ENCODE results near the gene SF1. TPM values are rescaled to one million over a fixed set of nuclear protein-coding genes. Genes with fewer than 3 reads are reported as not detected.

The SF1 gene
- total and polyA plus RNA-seq, 2 of the 8 experiments (the other 6 are each of a cell fraction or from before 2014, with no cell fraction given): 72.7 to 353 TPM

DNA sequence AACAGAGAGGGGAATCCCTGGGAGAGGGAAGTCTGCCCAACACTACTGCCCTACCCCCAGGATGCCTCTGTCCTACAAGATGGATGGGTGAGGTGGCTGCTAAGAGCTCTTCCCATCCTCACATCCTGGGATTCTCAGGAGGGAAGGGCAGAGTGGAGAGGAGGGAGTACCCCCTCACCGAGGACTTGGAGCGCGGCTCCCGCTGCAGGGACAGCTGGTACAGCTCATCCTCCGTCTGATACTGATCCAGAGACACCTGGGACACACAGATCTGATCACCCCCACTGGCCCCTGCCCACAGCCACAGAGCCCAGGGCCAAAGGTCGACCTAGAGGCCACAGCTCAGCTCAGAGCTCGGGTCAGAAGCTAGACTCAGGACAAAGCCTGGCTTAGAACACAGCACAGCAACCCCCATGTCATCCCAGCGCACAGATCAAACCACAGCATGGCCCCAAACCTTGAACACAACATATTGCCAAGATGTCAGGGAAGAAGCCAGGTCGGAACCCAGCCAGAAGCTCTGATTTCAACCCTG is 42.5 kb downstream of the SF1 start:
- H4K5ac ChIP-seq (ENCODE audit: insufficient read length, low read depth, low read length): no peak overlapping the region
- no peak overlapping the region for H3K14ac ChIP-seq (ENCODE audit: insufficient read length)
- H3K4ac ChIP-seq (replicated peaks; ENCODE audit: insufficient read length, low read depth, low read length): no peak overlapping the region
- CTCF ChIA-PET (ENCODE audit: partially characterized antibody): interaction anchor here (0.6 to 23.7 kb wide), 9 partner anchors 9 to 1345 kb away, joined by 3 to 376 read pairs (median 9); partner anchors contain the start of genes PYGM and RASGRP2
- 96% methylated on average over 9 of the region's 9 CpGs; no CpG with 5 or more reads in 1 of the 2 experiments for WGBS, 2 experiments (ENCODE audit: extremely low coverage in 1 of 2, insufficient coverage in 1 of 2, insufficient read length in 1 of 2, insufficient replicate concordance in 2 of 2, low coverage in 1 of 2, low lambda C conversion rate in 2 of 2, missing lambda C conversion rate in 1 of 2)
- no peak for FAIRE-seq
- H2BK15ac ChIP-seq (ENCODE audit: low read length): no peak overlapping the region
- H4K91ac ChIP-seq (replicated peaks; ENCODE audit: insufficient read length, low read length): no peak overlapping the region
- H3K18ac ChIP-seq (ENCODE audit: extremely low read depth, low read length): no peak overlapping the region
- no peak overlapping the region for H4K8ac ChIP-seq (ENCODE audit: extremely low read depth, insufficient read depth, low read length)
- no peak for DNase-seq (ENCODE audit: low read depth in 1 of 2, low spot score in 2 of 2)
- no peaks in the 10 kb centered on the region; the same call in 1 of the 2 replicates for H3K79me1 ChIP-seq (ENCODE audit: low read depth, low read length)
- H3K9ac ChIP-seq (replicated peaks in 1 of 4; ENCODE audit: extremely low read depth in 1 of 4, low read depth in 3 of 4, low read length in 3 of 4): no peak overlapping the region
- H3K23me2 ChIP-seq (ENCODE audit: low read depth, low read length): no peaks in the 10 kb centered on the region; the same call in 1 of the 2 replicates
- no peak overlapping the region; the same call in 1 of the 2 replicates for H2BK5ac ChIP-seq (ENCODE audit: low read depth, low read length)
- H3K23ac ChIP-seq (ENCODE audit: insufficient read length): no peak overlapping the region
- H3K4me2 ChIP-seq (ENCODE audit: insufficient read depth in 1 of 2, low read depth in 2 of 2, low read length in 2 of 2): no peak overlapping the region
- H2AFZ ChIP-seq (ENCODE audit: low read length): no peak overlapping the region
- no peak overlapping the region for H2BK20ac ChIP-seq (ENCODE audit: low read length)
- H3K56ac ChIP-seq (replicated peaks; ENCODE audit: insufficient read length, low read depth, low read length): no peak overlapping the region
- H3K27ac ChIP-seq (ENCODE audit: low read depth, low read length): no peak overlapping the region
- no peaks in the 10 kb centered on the region for H3K9me3 ChIP-seq (ENCODE audit: insufficient read depth in 2 of 2, low read depth in 1 of 2, low read length in 1 of 2)
- H3K4me1 ChIP-seq (replicated peaks in 1 of 4; ENCODE audit: control insufficient read depth in 3 of 4, insufficient read depth in 4 of 4, low read length in 3 of 4): peaks cover under 1 to 15% (median 10%) of the 10 kb centered on the region in 4 experiments
- POLR2A ChIA-PET (ENCODE audit: partially characterized antibody): interaction anchor here (0.6 to 42.9 kb wide), 6 partner anchors 9 to 76 kb away, joined by 3 to 1087 read pairs (median 4); partner anchors contain the start of genes PYGM and SF1
- H2BK120ac ChIP-seq (replicated peaks; ENCODE audit: low read depth, low read length): no peak overlapping the region
- no peaks in the 10 kb centered on the region; a peak in 2 of 7 replicates for H3K27me3 ChIP-seq (replicated peaks in 1 of 4; ENCODE audit: control insufficient read depth in 3 of 4, extremely low read depth in 1 of 4, insufficient read depth in 3 of 4, low read length in 3 of 4)
- H4K20me1 ChIP-seq (replicated peaks in 1 of 2; ENCODE audit: control insufficient read depth in 1 of 2, insufficient read depth in 2 of 2, low read length in 2 of 2): no peaks in the 10 kb centered on the region
- 0 out of 2 replicates have a peak overlapping the region, but pooled peaks have one; percentile 17 for H2BK12ac ChIP-seq (ENCODE audit: low read depth, low read length)
- H2AK5ac ChIP-seq (ENCODE audit: low read depth, low read length): no peak overlapping the region
- H3K4me3 ChIP-seq (ENCODE audit: extremely low read depth in 1 of 4, insufficient read depth in 2 of 4, low read depth in 3 of 4, low read length in 4 of 4): no peak overlapping the region
- no peaks in the 10 kb centered on the region for H3K79me2 ChIP-seq (ENCODE audit: control insufficient read depth in 1 of 2, insufficient read depth in 2 of 2, low read length in 2 of 2)
- H3K36me3 ChIP-seq (ENCODE audit: control insufficient read depth in 2 of 4, insufficient read depth in 4 of 4, low read length in 3 of 4): 0 out of 8 replicates have a peak, but pooled peaks cover 0 to 4% (median 0%) of the 10 kb centered on the region in 4 experiments
- no peak for TF ChIP-seq CREB1 (IDR thresholded peaks at IDR 0.05)
- no peak for TF ChIP-seq EZH2 (IDR thresholded peaks at IDR 0.05; ENCODE audit: low read depth, low read length, severe bottlenecking)
- TF ChIP-seq SP2 (IDR thresholded peaks at IDR 0.05; ENCODE audit: low read length): no peak
- no peak for TF ChIP-seq TAF7 (optimal IDR thresholded peaks at IDR 0.05; ENCODE audit: borderline replicate concordance, low read depth, low read length)
- TF ChIP-seq ASH2L (IDR thresholded peaks at IDR 0.05; ENCODE audit: low read length): no peak
- no peak for TF ChIP-seq MAFK (IDR thresholded peaks at IDR 0.05; ENCODE audit: low read depth, low read length)
- TF ChIP-seq EGR1 (IDR thresholded peaks at IDR 0.05; ENCODE audit: borderline replicate concordance, low read depth, low read length): no peak
- no peak for TF ChIP-seq TAF1 (IDR thresholded peaks at IDR 0.05; ENCODE audit: low read depth, low read length)
- no peak for TF ChIP-seq TBP (IDR thresholded peaks at IDR 0.05; ENCODE audit: low read depth, low read length)
- TF ChIP-seq RAD21 (IDR thresholded peaks at IDR 0.05 in 1 of 2, conservative IDR thresholded peaks at IDR 0.05 in 1 of 2; ENCODE audit: low read depth in 2 of 2, low read length in 2 of 2): no peak
- no peak for TF ChIP-seq BRCA1 (IDR thresholded peaks at IDR 0.05; ENCODE audit: low read depth, low read length)
- TF ChIP-seq JUND (IDR thresholded peaks at IDR 0.05; ENCODE audit: low read length): no peak
- TF ChIP-seq SP4 (IDR thresholded peaks at IDR 0.05; ENCODE audit: low read length): no peak
- TF ChIP-seq ATF3 (IDR thresholded peaks at IDR 0.05; ENCODE audit: insufficient read depth, low read depth, low read length): no peak

All from H1 (cell line).